AG04450 (cell line): ENCODE results near the gene NANOS2. TPM values are rescaled to one million over a fixed set of nuclear protein-coding genes. Genes with fewer than 3 reads are reported as not detected.

Source experiments
- CTCF ChIA-PET: fragments of 300-600, 350-600 bp; formaldehyde crosslinking; extraction: SDS; loops from one replicate; lab custom pipeline; 2022; ENCODE audit warnings: antibody characterized with exemption, inconsistent platforms; lab: Charles Lee
- POLR2A ChIA-PET: fragments of 350-600 bp; formaldehyde crosslinking; extraction: SDS; loops from one replicate; lab custom pipeline; 2021; ENCODE audit warnings: antibody characterized with exemption, inconsistent platforms; lab: Yijun Ruan, JAX
- DNase-seq: peaks from one replicate; pipeline ENCODE4 v3.0.0-alpha.2; 2011; ENCODE audit warnings: low read depth, low spot score
- H3K27ac ChIP-seq: one replicate; pipeline ENCODE4 v1.5.1; 2012; ENCODE audit warnings: low read depth, low read length, control low read depth
- H3K27me3 ChIP-seq: one replicate; pipeline ENCODE4 v1.6.0; 2012; ENCODE audit warnings: low read length; ENCODE audit not compliant: control insufficient read depth, insufficient read depth
- H3K4me3 ChIP-seq: 2 replicates; pipeline ENCODE4 v1.5.1; 2011; ENCODE audit warnings: mild to moderate bottlenecking, low read depth, low read length, control low read depth
- H3K9me3 ChIP-seq: 2 replicates; pipeline ENCODE4 v1.5.1; 2012; ENCODE audit warnings: low read length; ENCODE audit not compliant: control insufficient read depth, insufficient read depth
- polyA plus RNA-seq: library from polyadenylated mRNA; depleted of rRNA; stranded (reverse); fragments of >200 nt; gene quantifications from 2 replicates; pipeline ENCODE4 v1.2.3, GENCODE V29; 2011
- TF ChIP-seq, protein P1 (sequence below): IDR thresholded peaks from 2 replicates; pipeline ENCODE4 v1.5.1; 2011; ENCODE audit warnings: low read depth, low read length, control low read depth, inconsistent platforms

Gene NANOS2
- polyA plus RNA-seq, 1 experiment, result not detected

DNA sequence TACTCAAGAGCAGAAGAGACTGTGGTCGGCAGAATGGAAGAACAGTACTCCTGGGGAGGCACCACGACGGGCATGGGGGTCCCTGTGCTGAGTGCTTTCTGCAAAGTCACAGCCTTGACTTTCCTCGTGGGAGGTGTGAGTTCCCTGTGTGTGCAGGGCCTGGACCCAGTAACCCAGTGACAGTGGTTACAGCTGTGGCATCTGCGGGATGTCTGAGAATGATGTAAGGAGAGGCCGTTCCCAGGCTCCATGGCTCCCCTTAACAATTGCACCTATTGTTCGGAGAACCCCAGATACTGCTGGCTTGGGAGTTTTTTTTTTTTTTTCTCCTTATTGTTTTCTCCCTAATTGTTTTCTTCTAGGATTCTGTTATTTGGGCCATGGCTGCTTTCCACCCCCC lies 5.1 kb upstream of the NANOS2 start:
- CTCF ChIA-PET, result no interaction called here
- POLR2A ChIA-PET, result no interaction called here
- H3K9me3 ChIP-seq, result no peaks in the 10 kb centered on the region
- H3K27ac ChIP-seq, result no peak overlapping the region
- H3K27me3 ChIP-seq, result peaks cover 15% of the 10 kb centered on the region
- TF ChIP-seq, protein P1, sequence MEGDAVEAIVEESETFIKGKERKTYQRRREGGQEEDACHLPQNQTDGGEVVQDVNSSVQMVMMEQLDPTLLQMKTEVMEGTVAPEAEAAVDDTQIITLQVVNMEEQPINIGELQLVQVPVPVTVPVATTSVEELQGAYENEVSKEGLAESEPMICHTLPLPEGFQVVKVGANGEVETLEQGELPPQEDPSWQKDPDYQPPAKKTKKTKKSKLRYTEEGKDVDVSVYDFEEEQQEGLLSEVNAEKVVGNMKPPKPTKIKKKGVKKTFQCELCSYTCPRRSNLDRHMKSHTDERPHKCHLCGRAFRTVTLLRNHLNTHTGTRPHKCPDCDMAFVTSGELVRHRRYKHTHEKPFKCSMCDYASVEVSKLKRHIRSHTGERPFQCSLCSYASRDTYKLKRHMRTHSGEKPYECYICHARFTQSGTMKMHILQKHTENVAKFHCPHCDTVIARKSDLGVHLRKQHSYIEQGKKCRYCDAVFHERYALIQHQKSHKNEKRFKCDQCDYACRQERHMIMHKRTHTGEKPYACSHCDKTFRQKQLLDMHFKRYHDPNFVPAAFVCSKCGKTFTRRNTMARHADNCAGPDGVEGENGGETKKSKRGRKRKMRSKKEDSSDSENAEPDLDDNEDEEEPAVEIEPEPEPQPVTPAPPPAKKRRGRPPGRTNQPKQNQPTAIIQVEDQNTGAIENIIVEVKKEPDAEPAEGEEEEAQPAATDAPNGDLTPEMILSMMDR, result no peak
- no peak for DNase-seq
- no peak overlapping the region for H3K4me3 ChIP-seq

DNA sequence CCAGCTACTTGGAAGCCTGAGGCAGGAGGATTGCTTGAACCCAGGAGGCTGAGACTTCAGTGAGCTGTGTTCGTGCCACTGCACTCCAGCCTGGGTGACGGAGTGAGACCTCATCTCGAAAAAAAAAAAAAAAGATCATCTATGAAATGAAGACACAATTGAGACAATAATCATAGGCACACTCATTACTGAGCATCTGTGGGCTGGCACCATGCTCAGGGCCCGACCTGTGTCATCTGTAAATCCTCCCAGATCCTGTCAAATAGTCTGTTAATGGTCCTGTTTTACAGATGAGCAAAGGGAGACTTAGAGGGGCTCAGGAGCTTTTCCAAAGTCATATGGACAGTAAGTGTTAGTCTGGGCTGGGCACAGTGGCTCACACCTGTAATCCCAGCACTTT lies 4.1 kb upstream of the NANOS2 start:
- H3K4me3 ChIP-seq, result no peak overlapping the region
- H3K27ac ChIP-seq, result no peak overlapping the region
- ChIA-PET POLR2A (no interaction called here), CTCF (no interaction called here)
- no peaks in the 10 kb centered on the region for H3K9me3 ChIP-seq
- DNase-seq, result no peak
- peaks cover 19% of the 10 kb centered on the region for H3K27me3 ChIP-seq
- TF ChIP-seq, protein P1, result no peak

DNA sequence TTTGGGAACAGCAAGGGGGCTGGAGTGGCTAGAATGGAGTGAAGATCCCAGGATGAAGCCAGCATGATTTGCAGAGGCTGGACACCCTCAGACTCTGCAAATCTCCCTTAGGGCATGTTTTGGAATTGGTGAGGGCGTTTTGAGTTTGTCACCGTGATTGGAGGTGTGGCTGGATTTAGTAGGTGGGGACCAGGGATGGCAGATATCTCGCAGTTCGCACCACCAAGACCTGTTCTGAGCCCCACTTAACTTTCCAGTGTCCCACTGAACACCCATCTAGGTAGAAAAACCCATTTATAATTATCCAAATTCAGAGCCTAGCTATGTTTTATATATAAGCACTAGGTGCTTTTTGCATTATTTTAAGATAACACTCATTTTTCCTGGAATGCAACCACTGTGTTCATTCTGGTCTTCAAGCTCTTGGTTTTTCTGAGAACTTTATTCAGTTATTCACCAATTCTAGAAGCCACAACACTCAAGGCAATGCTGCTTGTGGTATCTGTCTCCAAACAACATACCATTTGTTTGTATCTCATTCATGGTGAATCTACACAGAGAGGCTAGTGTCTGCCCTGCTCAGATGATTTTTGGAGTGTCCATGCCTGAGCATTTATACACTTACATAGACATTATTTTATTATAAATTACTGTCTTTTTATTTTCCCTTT lies 3.0 kb upstream of the NANOS2 start:
- TF ChIP-seq, protein P1, result no peak
- POLR2A ChIA-PET, result no interaction called here
- peaks cover 19% of the 10 kb centered on the region for H3K27me3 ChIP-seq
- DNase-seq, result no peak
- no peak overlapping the region for H3K4me3 ChIP-seq
- H3K9me3 ChIP-seq, result no peaks in the 10 kb centered on the region
- CTCF ChIA-PET, result interaction anchor here (0.7 kb wide), 1 partner anchor 363 kb away, joined by 4 read pairs; no protein-coding TSS in a partner anchor
- H3K27ac ChIP-seq, result no peak overlapping the region

DNA sequence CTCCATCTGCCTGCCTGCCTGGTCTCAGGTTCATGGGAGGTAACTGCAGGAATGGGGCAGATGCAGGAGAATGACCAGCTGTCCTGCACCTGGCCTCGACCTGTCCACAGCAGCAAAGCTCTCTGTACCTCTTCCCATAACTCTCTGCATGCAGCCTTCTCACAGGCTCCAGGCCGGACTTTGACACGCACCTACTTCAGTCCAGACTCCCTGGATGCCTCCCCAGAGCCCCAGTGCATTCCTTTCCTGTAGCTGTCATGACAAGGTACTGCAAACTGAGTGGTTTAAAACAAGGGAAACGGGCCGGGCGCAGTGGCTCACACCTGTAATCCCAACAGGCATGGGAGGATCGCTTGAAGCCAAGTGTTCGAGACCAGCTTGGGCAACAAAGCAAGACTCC lies 3.3 kb downstream of the NANOS2 start:
- Histone ChIP-seq H3K27me3 (peaks cover 5% of the 10 kb centered on the region), H3K4me3 (no peak overlapping the region), H3K9me3 (no peaks in the 10 kb centered on the region), H3K27ac (no peak overlapping the region)
- no peak for DNase-seq
- CTCF ChIA-PET, result no interaction called here
- POLR2A ChIA-PET, result no interaction called here
- TF ChIP-seq, protein P1, result no peak

DNA sequence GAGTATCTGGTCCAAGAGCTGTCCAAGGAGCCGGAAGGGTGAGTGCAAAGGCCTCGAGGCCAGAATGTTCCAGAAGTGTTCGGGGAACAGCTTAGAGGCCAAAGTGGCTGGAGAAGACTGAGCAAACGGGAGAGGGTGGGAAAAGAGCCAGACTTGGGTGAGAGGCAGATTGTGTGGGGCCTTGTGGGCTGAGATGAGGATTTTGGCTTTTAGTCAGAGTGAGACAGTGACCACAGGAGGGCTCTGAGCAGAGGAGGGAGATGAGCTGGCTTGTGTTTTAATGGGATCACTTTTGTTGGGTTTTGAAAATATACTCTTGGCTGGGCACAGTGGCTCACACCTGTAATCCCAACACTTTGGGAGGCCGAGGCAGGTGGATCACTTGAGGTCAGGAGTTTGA lies 5.6 kb downstream of the NANOS2 start:
- ChIA-PET POLR2A (no interaction called here), CTCF (no interaction called here)
- no peaks in the 10 kb centered on the region for H3K9me3 ChIP-seq
- no peak overlapping the region for H3K4me3 ChIP-seq
- TF ChIP-seq, protein P1, result no peak
- peaks cover under 1% of the 10 kb centered on the region for H3K27me3 ChIP-seq
- no peak for DNase-seq
- no peak overlapping the region for H3K27ac ChIP-seq
